GM18508 (cell line): ENCODE data around the gene ATP1B2.

Experiments
- ATAC-seq: cut with Tn5 transposase; IDR thresholded peaks from one replicate; pipeline ENCODE4 v1.9.1; 2021; ENCODE audit warnings: moderate number of reproducible peaks; ENCODE audit not compliant: insufficient read depth, unreplicated experiment

Gene ATP1B2

DNA sequence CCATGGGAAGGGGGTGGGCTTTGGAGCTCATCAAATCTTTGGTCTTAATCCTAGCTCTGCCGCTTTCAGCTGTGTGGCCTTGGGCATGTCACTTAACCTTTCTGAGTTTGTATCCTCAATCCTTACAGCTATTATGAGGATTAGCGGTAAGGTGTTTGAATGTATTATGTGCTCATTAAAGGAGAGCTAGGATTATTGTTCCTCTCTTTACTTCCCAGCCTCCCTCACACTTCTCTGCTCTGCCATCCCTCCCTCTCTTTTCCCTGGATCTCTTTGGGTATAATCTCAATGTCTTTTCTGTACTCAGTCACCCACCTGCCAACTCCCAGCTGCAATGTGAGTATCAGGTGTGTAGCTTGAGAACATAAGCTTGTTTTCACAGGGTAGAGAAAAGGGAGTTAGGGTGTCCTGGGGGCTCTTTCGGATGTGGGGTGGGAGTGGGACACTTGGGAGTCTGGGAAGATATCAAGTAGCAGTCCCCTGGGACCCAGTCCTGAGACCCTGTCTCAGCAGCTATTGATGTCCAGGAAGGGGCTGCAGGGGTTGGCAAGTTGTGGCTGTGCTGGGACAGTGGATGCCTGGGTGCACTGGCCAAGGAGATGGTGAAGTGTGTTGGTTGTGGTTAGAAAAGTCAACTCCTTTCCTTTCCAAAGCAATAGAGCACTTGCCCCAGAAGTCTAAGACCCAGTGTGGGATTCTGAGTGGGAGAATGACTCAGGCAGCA, 56.1 kb downstream of the ATP1B2 start:
- ATAC-seq, result no peak
